HG03103 (cell line): Measurements from ENCODE around the gene TMPRSS3.
"Not testable (repeated sequence)": the region's sequence is repeated elsewhere in the genome, so short reads cannot be mapped to it uniquely, and the experiment has no call there.

Experiments
- ATAC-seq: cut with Tn5 transposase; IDR thresholded peaks from one replicate; pipeline ENCODE4 v1.9.1; 2021; ENCODE audit warnings: low read depth; ENCODE audit not compliant: unreplicated experiment

Gene TMPRSS3

GRCh38 chr21:42409366-42409765 lies 13.5 kb upstream of the TMPRSS3 start:
- no peak for ATAC-seq

- not testable (repeated sequence) for ATAC-seq
Measured at GRCh38 chr21:42408718-42409117, 12.9 kb upstream of the TMPRSS3 start.

GRCh38 chr21:42407476-42407875 lies 11.6 kb upstream of the TMPRSS3 start:
- no peak for ATAC-seq

GRCh38 chr21:42406866-42407265 lies 11.0 kb upstream of the TMPRSS3 start:
- no peak for ATAC-seq

GRCh38 chr21:42406201-42406621 lies 10.4 kb upstream of the TMPRSS3 start:
- ATAC-seq: no peak

- ATAC-seq: no peak
Measured at GRCh38 chr21:42405064-42406013, 9.5 kb upstream of the TMPRSS3 start.

GRCh38 chr21:42404539-42404938 lies 8.7 kb upstream of the TMPRSS3 start:
- ATAC-seq: no peak

- ATAC-seq: no peak
Measured at GRCh38 chr21:42403611-42404231, 7.9 kb upstream of the TMPRSS3 start, which contains the start of gene UBASH3A. Gene UBASH3A (plus strand): TSS chr21:42403902. CDS start chr21:42403946, 44 bp downstream.

GRCh38 chr21:42401820-42402251 lies 6.0 kb upstream of the TMPRSS3 start:
- no peak for ATAC-seq

GRCh38 chr21:42401154-42401553 lies 5.3 kb upstream of the TMPRSS3 start:
- no peak for ATAC-seq

GRCh38 chr21:42400525-42400924 lies 4.7 kb upstream of the TMPRSS3 start:
- no peak for ATAC-seq

- ATAC-seq: no peak
Measured at GRCh38 chr21:42398436-42399028, 2.7 kb upstream of the TMPRSS3 start.

- ATAC-seq: no peak
Measured at GRCh38 chr21:42397746-42398394, 2.0 kb upstream of the TMPRSS3 start.

- ATAC-seq: no peak
Measured at GRCh38 chr21:42396799-42397745, 1.2 kb upstream of the TMPRSS3 start.

GRCh38 chr21:42395302-42395701 lies 550 bp downstream of the TMPRSS3 start:
- no peak for ATAC-seq

GRCh38 chr21:42393443-42393950 lies 2.4 kb downstream of the TMPRSS3 start:
- ATAC-seq: no peak

GRCh38 chr21:42392731-42393442 lies 3.0 kb downstream of the TMPRSS3 start:
- ATAC-seq: no peak

GRCh38 chr21:42391297-42391696 lies 4.6 kb downstream of the TMPRSS3 start:
- ATAC-seq: no peak

- no peak for ATAC-seq
Measured at GRCh38 chr21:42390696-42391095, 5.2 kb downstream of the TMPRSS3 start.
